HUDEP-2 (cell line): ENCODE results near the gene EXOC4.
"Not testable (repeated sequence)": the region's sequence is repeated elsewhere in the genome, so short reads cannot be mapped to it uniquely, and the experiment has no call there.

Source experiments
- DNase-seq, 76 experiments: peaks; one replicate each; lab custom pipeline; 2025; ENCODE audit not compliant: unreplicated experiment in 76 of 76; lab: John Stamatoyannopoulos, UW

EXOC4 gene

DNA sequence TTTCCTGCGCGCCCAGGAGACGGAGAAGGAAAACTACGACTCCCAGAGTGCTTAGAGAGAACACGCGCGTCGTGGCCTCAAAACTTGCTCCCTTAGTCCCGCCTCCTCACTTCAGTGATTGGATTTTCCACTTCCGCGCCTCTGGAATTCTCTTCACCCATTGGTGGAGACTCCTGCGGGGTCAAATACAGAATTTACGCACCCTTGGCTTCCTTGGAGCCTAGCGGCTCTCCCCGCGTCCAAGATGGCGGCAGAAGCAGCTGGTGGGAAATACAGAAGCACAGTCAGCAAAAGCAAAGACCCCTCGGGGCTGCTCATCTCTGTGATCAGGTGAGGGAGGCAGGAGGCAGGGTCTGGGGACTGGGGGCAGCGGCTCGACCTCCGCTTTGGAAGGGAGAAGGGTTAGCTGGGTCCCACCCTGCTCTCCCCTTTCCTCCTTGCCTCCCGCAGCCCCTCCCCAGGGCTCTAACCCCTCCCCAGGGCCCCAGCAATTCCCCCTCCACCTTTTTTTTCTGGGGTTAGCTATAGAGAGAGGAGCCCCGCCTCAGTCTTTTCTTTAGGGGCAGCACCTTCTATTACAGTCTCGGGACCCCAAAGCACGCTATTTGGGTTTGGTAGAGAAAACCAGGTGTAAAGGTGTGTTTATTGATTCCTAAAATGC is at the start of gene EXOC4:
Gene EXOC4 (plus strand): TSS at position 221 of the 661 bp plus-strand sequence.
- peak; percentile 5 to 97 (median 89) for DNase-seq

DNA sequence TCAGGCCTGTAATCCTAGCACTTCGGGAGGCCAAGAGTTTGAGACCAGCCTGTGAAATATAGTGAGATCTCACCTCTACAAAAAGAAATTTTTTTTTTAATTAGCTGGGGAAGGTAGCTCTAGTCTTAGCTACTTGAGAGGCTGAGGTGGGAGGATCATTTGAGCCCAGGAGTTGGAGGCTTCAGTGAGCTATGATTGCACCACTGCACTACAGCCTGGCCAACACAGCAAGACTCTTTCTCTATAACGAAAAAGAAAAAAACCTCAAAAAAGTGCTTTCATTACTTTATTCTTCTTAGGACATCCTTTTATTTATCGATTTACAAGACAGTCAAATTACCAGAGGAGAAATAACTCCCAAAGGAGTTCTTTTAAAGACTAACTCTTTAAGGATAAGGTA is 49.4 kb upstream of the EXOC4 start:
- no peak for DNase-seq

DNA sequence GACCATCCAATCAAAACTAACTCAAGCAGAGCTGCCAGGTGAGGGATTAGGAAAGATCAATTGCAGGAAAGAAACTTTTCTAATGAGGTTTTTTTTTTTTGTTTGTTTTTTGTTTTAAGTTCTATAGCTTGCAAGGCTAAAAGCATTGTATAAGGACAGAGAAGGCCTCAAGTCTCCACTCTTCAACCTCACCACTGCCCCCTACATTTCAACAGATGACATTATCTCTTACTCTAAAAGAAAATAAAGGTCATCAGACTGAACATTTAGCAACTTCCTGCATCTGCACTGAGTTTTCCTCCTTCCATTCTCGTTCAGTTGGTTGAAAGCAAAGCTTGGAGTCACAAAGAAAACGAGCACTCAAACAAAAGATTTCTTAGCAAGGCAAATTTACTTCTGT is 45.2 kb upstream of the EXOC4 start:
- DNase-seq: peak in 14 of 76 experiments; percentile 2 to 29 (median 10)

DNA sequence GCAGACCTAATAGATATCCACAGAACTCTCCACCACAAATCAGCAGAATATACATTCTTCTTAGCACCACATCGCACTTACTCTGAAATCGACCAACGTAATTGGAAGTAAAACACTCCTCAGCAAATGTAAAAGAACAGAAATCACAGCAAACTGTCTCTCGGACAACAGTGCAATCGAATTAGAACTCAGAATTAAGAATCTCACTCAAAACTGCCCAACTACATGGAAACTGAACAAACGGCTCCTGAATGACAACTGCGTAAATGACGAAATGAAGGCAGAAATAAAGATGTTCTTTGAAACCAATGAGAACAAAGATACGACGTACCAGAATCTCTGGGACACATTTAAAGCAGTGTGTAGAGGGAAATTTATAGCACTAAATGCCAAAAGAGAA is 42.1 kb upstream of the EXOC4 start:
- DNase-seq: not testable (repeated sequence)

DNA sequence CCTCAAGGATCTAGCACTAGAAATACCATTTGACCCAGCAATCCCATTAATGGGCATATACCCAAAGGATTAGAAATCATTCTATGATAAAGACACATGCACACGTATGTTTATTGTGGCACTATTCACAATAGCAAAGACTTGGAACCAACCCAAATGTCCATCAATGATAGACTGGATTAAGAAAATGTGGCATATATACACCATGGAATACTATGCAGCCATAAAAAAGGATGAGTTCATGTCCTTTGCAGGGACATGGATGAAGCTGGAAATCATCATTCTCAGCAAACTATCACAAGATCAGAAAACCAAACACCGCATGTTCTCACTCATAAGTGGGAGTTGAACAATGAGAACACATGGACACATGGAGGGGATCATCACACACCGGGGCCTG is 39.1 kb upstream of the EXOC4 start:
- DNase-seq: not testable (repeated sequence)

DNA sequence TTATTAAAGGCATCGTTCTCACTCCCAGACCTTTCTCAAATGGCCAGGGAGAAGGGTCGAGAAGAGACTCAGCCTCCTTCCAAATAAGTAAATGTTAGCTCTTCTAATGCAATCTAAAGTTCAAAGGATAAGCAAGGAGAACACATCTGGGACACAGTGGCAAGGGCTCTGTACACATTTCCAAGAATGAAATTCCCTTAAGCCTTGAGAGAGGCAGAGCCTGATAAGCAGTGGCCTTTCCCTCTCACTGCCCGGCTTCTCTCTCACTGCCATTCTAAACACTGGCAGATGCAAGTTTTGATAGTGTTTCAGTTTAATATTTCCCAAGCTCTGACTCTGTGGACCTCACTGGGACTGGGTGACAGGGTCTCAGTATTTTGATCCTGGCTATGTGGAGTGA is 35.1 kb upstream of the EXOC4 start:
- no peak for DNase-seq

DNA sequence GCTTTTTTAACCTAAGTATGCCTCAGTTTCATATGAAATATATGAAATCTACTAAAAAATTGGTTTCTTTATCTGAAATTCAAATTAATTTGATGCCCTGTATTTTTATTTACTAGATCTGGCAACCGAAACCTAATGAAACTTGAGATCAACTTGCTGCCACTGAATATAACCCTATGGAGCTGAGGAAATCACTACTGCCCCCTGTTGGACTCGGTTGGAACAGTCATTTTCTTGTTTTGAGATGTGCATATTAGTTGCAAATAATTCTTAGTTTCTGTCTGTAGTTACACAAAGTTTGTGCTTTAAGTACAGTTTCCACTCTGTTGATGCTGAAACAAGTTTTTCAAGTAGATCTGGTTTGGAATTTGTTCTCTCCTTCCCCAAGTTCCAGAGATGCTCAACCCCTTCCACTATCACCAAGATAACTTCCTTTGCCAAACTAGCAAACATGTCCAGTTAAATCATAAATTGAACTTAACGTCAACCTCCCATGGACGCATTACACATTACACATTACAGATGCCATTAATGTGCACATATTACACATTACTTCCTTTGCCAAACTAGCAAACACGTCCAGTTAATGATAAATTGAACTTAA is 22.2 kb upstream of the EXOC4 start:
- DNase-seq: peak in 41 of 76 experiments; percentile 1 to 58 (median 16)

DNA sequence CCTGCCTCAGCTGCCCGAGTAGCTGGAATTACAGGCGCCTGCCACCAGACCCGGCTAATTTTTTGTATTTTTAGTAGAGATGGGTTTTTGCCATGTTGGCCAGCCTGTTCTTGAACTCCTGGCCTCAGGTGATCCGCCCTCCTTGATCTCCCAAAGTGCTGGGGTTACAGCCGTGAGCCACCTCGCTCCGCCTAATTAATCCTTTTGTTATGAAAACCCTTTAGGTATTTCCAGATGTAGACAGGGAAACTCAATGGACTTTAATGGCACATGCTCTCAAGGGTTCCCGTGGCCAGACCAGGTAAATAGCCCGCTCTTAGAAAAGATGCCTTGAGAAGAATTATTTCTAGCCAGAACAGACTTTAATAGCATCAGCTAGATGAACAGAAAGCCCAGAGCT is 19.7 kb upstream of the EXOC4 start:
- DNase-seq: no peak

DNA sequence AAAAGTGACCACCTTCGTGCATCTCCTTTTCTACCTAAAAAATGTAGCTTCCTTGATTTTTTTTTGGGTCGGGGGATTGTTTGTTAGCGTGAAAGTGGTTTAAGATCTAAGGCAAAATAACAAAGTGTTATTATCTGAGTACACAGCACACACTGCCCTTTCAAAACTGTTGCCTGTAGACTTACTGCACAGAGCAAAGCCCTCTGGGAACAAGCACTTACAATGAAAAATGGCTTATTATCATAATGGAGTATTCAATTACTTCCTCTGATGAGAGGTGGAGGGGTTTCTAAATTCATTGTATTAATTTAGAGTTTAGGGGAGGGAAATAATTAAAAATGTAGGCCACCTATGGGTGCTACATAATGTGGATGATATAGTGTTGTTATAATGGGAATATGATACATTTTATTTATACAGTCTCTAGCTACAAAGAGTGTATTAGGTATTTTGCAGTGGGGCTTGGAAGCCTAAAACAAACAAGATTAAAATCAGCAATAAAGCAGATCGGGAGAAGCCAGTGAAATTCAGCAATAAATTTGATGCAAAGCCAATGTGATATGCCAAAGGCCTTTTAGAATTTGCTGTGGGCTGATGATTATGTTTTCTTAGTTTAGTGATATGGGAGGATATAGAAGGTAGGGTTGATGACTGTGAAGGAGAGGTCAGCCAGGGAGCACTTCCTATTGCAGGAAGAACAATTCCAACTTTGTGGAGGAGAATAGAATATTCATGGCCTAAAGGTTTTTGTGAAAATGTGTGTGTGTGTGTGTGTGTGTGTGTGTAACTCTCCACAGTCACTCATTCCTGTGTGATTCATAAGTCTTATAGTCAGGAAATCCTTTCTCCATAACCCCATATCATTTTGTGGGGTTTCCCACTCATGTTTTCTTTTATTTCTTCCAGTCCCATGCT is 17.7 kb upstream of the EXOC4 start:
- DNase-seq: no peak

DNA sequence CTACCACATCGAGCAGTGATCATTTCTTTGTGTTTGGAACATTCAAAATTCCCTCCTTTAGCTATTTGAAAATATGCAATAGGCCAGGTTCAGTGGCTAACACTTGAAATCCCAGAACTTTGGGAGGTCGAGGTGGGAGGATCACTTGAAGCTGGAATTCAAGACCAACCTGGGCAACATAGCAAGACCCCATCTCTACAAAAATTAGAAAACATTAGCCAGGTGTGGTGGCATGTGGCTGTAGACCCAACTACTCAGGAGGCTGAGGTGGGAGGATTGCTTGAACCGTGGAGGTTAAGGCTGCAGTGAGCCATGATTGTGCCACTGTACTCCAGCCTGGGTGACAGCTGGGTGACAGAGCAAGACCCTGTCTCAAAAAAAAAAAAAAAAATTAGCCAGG is 15.3 kb upstream of the EXOC4 start:
- DNase-seq: no peak

DNA sequence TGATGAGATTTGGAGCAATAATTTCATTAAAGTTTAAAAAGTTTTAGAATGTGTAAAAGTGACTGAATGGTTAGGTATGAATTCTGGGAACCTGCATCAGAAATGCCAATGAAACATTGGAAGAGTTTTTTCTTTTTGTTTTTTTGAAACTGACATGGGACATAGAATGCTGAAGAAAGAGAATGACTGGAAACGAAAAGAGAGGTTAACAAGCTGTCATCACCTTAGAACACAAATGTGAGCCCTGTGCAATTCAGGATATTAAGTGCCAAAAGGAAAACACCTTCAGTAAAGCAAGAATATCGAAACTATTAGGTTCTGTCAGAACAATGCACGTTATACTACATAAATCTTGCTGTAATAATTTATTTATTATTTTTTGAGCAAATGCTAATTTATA is 12.6 kb upstream of the EXOC4 start:
- DNase-seq: no peak

DNA sequence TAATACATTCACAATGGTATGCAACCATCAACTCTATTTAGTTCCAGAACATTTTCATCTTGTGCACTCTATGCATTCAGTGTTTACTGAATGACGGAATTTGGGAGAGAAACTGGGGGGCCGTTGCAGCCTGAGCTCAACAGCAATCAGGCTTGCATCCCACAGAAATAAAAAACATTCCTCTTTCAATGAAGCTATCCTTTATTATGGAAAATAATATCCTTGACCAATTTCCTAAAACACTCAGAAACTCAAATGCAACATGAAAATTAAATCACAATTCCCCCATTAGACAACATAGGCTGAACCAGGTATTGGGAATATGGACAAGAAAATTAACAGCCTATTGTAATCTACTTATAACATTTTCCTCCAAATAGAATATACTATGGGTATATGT is 6.3 kb upstream of the EXOC4 start:
- no peak for DNase-seq

DNA sequence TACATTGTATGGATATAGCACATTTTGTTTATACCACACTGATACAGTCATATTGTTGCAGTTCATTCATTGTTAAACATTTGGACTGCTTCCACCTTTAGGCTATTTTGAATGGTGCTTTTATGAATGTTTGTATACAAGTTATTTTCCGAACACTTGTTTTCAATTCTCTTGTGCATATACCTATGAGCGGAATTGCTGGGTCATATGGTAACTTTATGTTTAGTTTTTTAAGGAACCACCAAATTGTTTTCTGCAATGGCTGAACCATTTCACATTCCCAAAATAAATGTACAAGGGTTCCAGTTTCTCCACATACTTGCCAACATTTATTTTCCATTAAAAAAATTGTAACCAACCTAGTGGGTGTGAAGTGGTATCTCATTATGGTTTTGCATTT is 4.0 kb upstream of the EXOC4 start:
- DNase-seq: no peak

DNA sequence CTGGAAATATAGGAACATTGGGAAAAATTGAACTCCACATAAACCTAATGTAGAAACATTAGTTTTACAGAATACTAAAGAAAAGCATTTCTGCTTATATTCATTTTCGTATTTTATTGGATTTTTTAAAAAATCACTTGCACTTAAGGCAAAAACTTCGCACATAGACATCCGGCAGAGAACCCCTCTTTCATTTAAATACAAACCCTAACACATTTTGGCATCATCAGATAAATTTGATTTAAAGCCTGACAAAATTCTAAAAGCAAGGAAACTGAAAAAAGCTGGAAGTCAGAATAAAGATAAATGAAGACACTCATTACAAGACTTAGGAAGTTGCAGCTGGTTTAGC is 396 bp upstream of the EXOC4 start:
- DNase-seq: no peak

DNA sequence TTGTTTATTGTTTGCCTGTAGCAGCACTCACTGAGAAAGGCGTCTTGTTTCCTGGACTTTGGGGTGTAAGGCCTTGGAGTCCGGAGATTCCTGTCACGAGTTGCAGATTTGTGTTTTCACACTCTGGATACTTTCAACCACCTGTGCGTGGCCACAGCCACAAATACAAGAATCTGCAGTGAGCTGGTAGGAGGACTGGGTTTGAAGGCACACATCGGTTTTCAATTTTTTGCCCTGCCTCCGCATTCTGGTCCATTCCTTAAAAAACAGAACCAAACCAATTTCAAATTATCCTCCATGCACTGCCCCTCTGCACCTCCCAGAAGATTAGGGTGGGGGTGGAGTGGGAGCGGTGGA is 619 bp downstream of the EXOC4 start:
- DNase-seq: peak in 2 of 76 experiments; percentile 1 to 2

DNA sequence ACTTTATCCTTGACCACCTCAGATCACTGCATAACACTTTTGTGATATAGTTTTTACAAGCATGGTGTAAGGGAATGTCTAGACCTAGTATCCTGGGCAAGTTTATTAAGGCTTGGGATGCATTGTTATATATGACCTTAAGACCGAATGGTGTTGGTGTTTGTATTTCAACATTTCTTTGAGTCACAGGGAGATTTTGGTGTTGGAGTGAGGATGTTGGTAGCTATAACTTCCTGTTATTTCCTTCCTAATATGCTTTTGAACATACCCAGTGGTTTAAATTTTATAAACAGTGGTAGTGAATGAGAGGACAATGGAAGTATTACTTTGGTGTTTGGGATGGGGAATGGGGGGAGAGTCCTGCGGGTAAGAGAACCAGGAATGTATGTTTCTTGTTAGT is 2.6 kb downstream of the EXOC4 start:
- no peak for DNase-seq

DNA sequence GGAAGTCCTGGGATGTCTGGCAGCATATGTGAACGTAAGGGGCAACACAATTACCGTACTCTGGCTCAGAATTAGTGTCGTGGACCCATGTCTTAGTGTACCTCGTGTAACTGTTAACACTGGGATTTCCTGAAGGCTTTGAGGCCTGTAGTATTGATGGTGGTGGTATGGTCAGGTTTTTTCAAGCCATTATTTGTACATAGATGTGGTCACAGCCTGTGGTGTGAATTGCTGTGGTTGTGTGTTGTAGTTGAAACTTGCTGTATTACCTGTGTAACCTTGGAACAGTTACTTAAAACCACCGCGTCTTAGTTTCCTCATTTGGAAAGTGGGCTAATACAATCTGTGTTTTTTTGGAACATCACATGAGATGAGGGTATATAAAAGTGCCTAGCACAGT is 5.3 kb downstream of the EXOC4 start:
- DNase-seq: no peak

DNA sequence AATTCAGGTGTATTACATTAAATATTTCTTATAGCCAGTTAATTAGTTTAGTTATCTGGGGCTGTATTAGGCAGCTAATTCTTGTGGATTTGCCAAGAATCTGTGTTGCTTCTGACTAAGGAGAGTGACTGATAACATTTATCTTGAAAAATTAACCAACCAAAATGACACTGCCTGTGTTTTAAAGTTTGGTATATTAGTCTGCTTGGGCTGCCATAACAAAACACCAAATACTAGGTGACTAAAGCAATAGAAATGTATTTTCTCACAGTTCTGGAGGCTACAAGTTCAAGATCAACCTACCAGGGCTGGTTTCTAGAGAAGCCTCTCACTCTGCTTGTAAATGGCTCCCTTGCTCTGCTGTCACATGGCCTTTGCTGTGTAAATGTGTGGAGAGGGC is 12.9 kb downstream of the EXOC4 start:
- no peak for DNase-seq

DNA sequence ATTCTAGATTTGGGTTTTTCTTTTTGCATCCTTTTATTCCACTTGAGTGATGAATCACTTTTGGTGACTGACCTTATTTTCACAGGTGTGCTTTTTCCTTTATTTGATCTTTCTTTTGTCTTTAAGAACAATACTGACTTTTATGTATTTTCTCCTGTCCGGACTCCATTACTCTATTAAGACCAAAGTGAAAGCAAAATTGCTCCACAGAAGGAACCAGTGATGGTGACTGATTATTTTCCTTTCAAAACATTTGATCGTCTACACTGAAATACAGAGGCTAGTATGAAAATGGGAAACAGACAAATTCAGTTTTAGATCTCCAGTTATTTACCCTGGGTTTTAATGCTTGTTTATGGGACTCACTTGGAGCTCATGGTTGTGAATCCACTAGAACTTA is 15.5 kb downstream of the EXOC4 start:
- no peak for DNase-seq

DNA sequence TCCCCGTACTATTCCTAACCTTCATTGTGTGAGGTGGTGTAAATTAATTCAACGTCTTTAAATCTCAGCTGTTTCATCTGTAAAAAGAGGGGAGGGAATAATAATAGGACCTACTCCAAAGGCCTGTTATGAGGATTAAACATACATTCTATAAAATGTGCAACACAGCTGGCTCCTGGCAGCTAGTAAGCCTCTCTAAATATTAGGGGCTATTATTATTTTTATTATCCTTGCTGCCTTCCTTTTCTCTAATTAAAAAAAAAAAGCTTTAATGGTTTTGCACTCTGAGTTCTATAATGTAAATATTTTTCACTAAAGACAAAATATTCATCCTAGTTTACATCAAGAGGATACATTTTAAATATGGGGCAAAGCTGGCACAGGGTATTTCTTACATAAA is 19.5 kb downstream of the EXOC4 start:
- DNase-seq: no peak

DNA sequence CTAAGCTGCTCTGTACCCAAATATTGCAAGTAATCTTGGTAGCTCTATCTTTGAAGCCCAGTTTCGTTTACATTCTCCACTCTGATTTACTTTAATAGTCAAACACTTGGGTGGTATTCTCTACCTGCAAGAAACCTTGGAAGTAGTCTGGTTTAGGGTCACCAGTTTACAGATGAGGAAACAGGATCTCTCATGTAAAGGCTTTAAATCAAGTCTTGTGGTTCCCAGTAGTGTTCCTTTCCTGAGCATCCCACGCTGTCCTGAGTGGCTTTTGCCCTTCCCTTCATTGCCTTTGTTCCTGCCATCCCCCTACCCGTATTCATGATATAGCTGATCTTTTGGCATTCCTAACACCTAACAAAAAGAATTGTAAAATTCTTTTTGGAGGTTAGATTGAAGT is 20.3 kb downstream of the EXOC4 start:
- DNase-seq: no peak

DNA sequence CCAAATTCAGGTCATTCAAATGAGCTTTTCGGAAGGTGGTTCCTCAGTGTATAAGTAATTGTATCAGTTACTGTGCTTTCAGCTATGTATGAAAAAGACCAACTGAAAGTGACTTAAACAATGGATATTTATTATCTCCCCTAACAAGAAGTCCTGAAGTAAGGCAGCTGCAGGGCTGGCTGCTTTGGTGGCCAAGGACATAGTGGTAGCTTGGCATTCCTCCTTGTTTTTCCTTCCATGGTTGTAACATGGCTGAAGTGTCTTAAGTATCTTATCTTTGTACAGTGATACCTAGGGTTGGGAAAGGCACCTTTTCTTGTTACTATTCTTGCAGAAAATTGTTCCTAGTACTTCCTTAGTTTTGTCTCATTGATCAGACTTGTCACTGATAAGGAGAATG is 21.4 kb downstream of the EXOC4 start:
- no peak for DNase-seq
